Tibial nerve (tissue), 3 donors: ENCODE data around the gene TMEM212.

Experiments used
- CTCF ChIP-seq, 5 experiments: fragments of 200-600 bp in 3 of 5; fragments of 450-650 bp in 2 of 5; sonication (generic) in 3 of 5; IDR thresholded peaks; one replicate each; pipeline ENCODE4 v1.5.1; 2016 to 2019; ENCODE audit warnings: antibody characterized with exemption in 5 of 5, mild to moderate bottlenecking in 3 of 5, moderate library complexity in 2 of 5
- POLR2A ChIP-seq, 2 donors: fragments of 450-650 bp; IDR thresholded peaks; one replicate each; pipeline ENCODE4 v1.6.1; 2017; ENCODE audit warnings: antibody characterized with exemption in 2 of 2, mild to moderate bottlenecking in 2 of 2, moderate library complexity in 2 of 2

GRCh38 chr3:171854649-171855305 is 11.6 kb downstream of the TMEM212 start:
- TF ChIP-seq POLR2A (IDR thresholded peaks at IDR 0.05) = no peak
- no peak for TF ChIP-seq CTCF (IDR thresholded peaks at IDR 0.05)
